Measurements from ENCODE around the gene SYNJ1. TPM values are rescaled to one million over a fixed set of nuclear protein-coding genes. Genes with fewer than 3 reads are reported as not detected.

SYNJ1 gene
- total RNA-seq, 2 donors from 2014 or later, result 11.7 to 12.5 TPM

DNA sequence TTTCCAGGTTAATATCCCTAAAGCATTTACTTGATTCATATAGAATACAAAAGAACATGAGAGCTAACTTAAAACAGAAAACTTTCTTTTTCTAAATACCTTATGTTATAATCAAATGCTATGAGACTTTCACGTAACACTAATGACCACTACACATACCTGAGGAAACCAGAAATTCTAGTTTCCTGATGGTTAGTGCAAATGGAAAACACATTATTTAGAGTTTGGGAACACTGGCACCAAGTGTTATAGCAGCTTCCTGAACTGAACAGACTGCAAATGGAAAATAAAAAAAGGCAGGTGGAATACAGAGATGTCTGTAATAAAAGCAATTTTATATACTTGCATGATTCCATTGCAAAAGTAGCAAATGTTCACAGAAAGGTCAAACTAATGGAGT, 28.3 kb upstream of the SYNJ1 start:
- DNase-seq, result no peak
- no peaks in the 10 kb centered on the region for H3K9me3 ChIP-seq
- TF ChIP-seq, protein P1, sequence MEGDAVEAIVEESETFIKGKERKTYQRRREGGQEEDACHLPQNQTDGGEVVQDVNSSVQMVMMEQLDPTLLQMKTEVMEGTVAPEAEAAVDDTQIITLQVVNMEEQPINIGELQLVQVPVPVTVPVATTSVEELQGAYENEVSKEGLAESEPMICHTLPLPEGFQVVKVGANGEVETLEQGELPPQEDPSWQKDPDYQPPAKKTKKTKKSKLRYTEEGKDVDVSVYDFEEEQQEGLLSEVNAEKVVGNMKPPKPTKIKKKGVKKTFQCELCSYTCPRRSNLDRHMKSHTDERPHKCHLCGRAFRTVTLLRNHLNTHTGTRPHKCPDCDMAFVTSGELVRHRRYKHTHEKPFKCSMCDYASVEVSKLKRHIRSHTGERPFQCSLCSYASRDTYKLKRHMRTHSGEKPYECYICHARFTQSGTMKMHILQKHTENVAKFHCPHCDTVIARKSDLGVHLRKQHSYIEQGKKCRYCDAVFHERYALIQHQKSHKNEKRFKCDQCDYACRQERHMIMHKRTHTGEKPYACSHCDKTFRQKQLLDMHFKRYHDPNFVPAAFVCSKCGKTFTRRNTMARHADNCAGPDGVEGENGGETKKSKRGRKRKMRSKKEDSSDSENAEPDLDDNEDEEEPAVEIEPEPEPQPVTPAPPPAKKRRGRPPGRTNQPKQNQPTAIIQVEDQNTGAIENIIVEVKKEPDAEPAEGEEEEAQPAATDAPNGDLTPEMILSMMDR (IDR thresholded peaks at IDR 0.05), result no peak
- no peak overlapping the region for H3K4me3 ChIP-seq
- H3K4me1 ChIP-seq, result no peaks in the 10 kb centered on the region
- H3K27ac ChIP-seq, result no peak overlapping the region
- H3K27me3 ChIP-seq, result no peaks in the 10 kb centered on the region
- H3K36me3 ChIP-seq, result peaks cover 11% of the 10 kb centered on the region
- no peak overlapping the region for H3K9ac ChIP-seq (ENCODE audit: low read depth in 2 of 2, low read length in 2 of 2)
- intact Hi-C loops (cut with DNase I), result loop anchor here (10.0 kb wide), 1 partner anchor 101 kb away; no protein-coding TSS in a partner anchor

DNA sequence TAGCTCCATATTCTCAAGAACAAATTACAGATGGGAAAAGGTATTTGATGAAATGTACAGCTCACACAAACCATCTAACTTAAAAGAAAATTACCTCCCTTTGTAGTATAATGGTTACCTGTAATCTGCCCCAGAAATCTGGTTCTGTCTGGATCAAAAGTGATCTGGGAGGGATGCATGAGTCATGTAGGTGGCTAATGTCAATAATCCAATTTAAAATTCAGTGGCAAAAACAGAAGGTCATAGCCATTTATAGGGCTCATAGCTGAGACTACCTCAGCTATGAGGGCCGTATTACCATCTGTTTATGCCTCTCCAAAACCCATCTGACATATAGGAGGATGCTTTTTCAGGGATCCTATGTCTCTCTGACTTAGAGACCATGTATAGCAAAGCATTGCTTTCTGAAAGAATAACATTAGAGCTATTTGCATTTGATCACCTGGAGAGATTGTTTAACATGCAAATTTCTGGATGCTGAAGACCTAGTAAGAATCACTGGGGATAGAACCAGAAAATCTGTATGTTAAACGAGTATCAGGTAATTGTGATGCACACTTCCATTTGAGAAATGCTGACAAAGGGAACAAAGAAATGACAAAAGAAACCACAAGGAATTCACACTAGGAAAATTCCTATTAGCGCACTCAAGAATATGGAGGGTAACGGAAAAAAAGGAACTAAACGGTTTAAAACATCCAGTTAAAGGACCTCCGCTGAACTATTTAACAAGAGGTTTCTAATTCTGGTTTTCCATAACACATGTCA, 26.2 kb upstream of the SYNJ1 start:
- TF ChIP-seq, protein P1 (IDR thresholded peaks at IDR 0.05), result no peak
- no peak overlapping the region for H3K4me3 ChIP-seq
- no peaks in the 10 kb centered on the region for H3K27me3 ChIP-seq
- H3K4me1 ChIP-seq, result no peaks in the 10 kb centered on the region
- DNase-seq, result no peak
- intact Hi-C loops (cut with DNase I), result loop anchor here (10.0 kb wide), 1 partner anchor 99 kb away; no protein-coding TSS in a partner anchor
- H3K9ac ChIP-seq (ENCODE audit: low read depth in 2 of 2, low read length in 2 of 2), result no peak overlapping the region
- no peak overlapping the region for H3K27ac ChIP-seq
- H3K36me3 ChIP-seq, result peaks cover 4% of the 10 kb centered on the region
- no peaks in the 10 kb centered on the region for H3K9me3 ChIP-seq

DNA sequence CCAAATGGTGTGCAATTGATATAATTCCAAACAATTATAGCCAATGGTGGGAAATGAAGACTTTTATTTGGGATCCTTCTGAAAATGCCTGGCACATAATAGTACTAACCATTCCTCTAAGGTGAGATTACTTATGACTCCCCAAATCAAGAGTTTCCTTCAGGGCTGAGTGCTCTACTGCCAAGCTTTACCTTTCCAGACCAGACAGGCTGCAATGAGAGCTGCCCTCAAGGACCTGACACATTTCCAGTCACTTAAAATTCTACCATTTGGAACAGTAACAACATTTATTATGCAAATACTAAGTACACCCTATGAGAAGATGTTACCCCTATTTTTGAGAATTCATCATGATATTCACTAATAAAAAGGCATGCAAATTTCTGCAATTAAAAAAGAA, 22.6 kb upstream of the SYNJ1 start:
- DNase-seq, result no peak
- intact Hi-C loops (cut with DNase I), result loop anchor here (10.0 kb wide), 1 partner anchor 96 kb away; no protein-coding TSS in a partner anchor
- Histone ChIP-seq H3K27me3 (no peaks in the 10 kb centered on the region), H3K36me3 (peaks cover 4% of the 10 kb centered on the region), H3K9ac (ENCODE audit: low read depth in 2 of 2, low read length in 2 of 2) (no peak overlapping the region), H3K4me3 (no peak overlapping the region), H3K27ac (no peak overlapping the region), H3K4me1 (no peaks in the 10 kb centered on the region), H3K9me3 (no peaks in the 10 kb centered on the region)
- TF ChIP-seq, protein P1 (IDR thresholded peaks at IDR 0.05), result no peak

DNA sequence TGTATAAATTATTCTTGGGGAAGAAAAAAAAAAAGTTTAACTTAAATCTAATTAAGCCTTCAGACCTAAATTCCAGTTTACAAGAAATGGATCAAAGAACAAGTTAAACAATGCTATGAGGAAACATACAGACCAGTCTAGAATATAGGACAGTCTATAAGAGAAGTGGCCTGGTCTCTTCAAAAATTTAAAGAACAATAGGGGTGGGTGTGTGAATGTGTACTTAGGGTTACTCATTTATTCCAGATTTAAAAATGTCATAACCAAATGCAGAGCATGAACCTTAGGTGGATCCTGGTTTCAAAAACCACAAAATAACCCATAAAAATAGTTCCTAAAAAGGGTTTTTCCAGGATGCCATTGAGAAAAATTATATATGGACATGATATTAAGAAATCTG, 21.8 kb upstream of the SYNJ1 start:
- no peak for DNase-seq
- Histone ChIP-seq H3K27me3 (no peaks in the 10 kb centered on the region), H3K4me3 (no peak overlapping the region), H3K9ac (ENCODE audit: low read depth in 2 of 2, low read length in 2 of 2) (no peak overlapping the region), H3K27ac (no peak overlapping the region), H3K9me3 (no peaks in the 10 kb centered on the region), H3K4me1 (no peaks in the 10 kb centered on the region), H3K36me3 (peaks cover 4% of the 10 kb centered on the region)
- intact Hi-C loops (cut with DNase I), result loop anchor here (10.0 kb wide), 1 partner anchor 95 kb away; no protein-coding TSS in a partner anchor
- TF ChIP-seq, protein P1 (IDR thresholded peaks at IDR 0.05), result no peak

DNA sequence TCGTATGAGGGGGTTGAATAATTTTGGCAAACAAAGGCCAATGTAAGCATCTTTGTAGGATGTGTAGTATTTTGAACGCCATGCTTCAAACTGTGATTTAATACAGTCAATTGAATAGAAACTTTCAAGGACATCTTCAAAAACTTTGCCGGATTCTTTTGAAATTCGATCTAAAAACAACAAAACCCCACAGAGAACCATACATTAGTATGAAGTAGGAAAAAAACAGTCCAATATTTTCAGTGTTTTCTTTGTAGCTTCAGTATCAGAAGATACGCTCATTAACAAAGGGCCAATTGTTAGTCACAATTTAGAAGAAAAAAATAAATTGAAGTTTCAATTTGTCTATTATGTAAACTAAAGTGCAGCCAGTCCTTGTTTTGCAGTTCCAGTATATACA, 20.7 kb upstream of the SYNJ1 start:
- no peak overlapping the region for H3K9ac ChIP-seq (ENCODE audit: low read depth in 2 of 2, low read length in 2 of 2)
- H3K27me3 ChIP-seq, result no peaks in the 10 kb centered on the region
- no peaks in the 10 kb centered on the region for H3K4me1 ChIP-seq
- TF ChIP-seq, protein P1 (IDR thresholded peaks at IDR 0.05), result no peak
- no peak overlapping the region for H3K27ac ChIP-seq
- H3K4me3 ChIP-seq, result no peak overlapping the region
- H3K36me3 ChIP-seq, result peaks cover 4% of the 10 kb centered on the region
- no peak for DNase-seq
- intact Hi-C loops (cut with DNase I), result no loop called here
- no peaks in the 10 kb centered on the region for H3K9me3 ChIP-seq

All from colonic mucosa (tissue), 4 donors.